H1 (cell line): ENCODE data around the gene MRPL43.

Experiments used
- CBX5 ChIP-seq: fragments of 300-800, 300-1000 bp; sonication (generic); IDR thresholded peaks from 2 replicates; pipeline ENCODE4 v1.7.1; 2016; ENCODE audit warnings: antibody characterized with exemption, low read length, low read depth
- POLR2AphosphoS5 ChIP-seq: IDR thresholded peaks from 2 replicates; pipeline ENCODE4 v1.6.1; 2011; ENCODE audit warnings: low read depth, low read length
- RNF2 ChIP-seq: fragments of 200-900, 300-1000 bp; sonication (generic); IDR thresholded peaks from 2 replicates; pipeline ENCODE4 v1.7.1; 2016; ENCODE audit warnings: borderline replicate concordance, low read depth, mild to moderate bottlenecking, antibody characterized with exemption, low read length; ENCODE audit not compliant: poor library complexity, severe bottlenecking; ENCODE audit errors: missing control alignments
- TF ChIP-seq, protein P1 (sequence below): IDR thresholded peaks from 2 replicates; pipeline ENCODE4 v1.6.1; 2012; ENCODE audit warnings: inconsistent platforms

DNA sequence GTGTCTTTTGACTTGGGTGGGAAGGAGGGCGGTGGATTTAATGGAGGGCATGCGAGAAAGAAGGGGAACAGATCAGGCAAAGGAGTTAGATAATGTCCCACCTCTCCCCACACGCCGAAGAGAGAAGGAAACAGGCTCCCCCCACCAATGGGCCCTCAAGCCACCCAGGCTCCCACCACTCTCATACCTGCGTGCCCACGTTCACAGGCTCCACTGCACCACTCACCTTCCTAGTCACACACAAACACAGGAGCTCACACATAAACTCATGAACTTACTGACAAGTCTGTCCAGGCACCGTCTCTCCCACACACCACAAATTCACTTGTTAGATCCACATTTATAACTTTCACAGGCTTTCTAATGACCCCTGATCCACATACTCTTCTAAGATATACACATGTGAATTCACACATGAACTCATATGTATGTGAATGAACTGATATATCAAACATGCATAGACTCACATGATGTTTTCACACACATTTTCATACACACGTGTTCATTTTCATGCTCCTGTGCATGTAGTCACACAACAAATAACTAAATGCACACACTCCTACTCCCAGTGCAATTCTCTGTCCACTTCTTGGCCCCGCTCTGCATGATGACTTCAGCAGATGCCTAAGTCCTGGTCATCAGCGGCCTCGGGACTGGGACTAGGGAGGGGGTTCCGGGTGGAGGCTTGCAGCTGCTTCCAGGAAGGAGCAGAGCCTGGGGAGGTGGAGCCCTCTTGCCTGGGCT lies 13.8 kb upstream of the MRPL43 start:
- TF ChIP-seq, protein P1, sequence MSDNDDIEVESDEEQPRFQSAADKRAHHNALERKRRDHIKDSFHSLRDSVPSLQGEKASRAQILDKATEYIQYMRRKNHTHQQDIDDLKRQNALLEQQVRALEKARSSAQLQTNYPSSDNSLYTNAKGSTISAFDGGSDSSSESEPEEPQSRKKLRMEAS: no peak
- TF ChIP-seq CBX5 (no peak), POLR2AphosphoS5 (no peak), RNF2 (no peak)
